Testis (tissue), 3 donors: ENCODE measurements around the gene NUP214. TPM values are rescaled to one million over a fixed set of nuclear protein-coding genes. Genes with fewer than 3 reads are reported as not detected.

Source experiments
- DNase-seq: peaks from one replicate; pipeline ENCODE4 v3.0.0-alpha.2; 2019
- H3K27ac ChIP-seq, 2 donors: fragments of 200-600 bp; sonication (generic); one replicate each; pipeline ENCODE4 v1.5.1; 2019
- H3K27me3 ChIP-seq: fragments of 200-600 bp; sonication (generic); one replicate; pipeline ENCODE4 v1.5.1; 2019
- H3K36me3 ChIP-seq: fragments of 200-600 bp; sonication (generic); one replicate; pipeline ENCODE4 v1.5.1; 2017; ENCODE audit warnings: low read depth; ENCODE audit errors: missing control alignments
- H3K4me1 ChIP-seq: fragments of 200-600 bp; sonication (generic); one replicate; pipeline ENCODE4 v1.5.1; 2019
- H3K4me3 ChIP-seq, 2 donors: fragments of 200-600 bp; sonication (generic); one replicate each; pipeline ENCODE4 v1.5.1; 2017 to 2019
- H3K9me3 ChIP-seq: fragments of 200-600 bp; sonication (generic); one replicate; pipeline ENCODE4 v1.5.1; 2017
- POLR2A ChIP-seq: fragments of 450-650 bp; IDR thresholded peaks from one replicate; pipeline ENCODE4 v1.6.1; 2017; ENCODE audit warnings: antibody characterized with exemption, mild to moderate bottlenecking, moderate library complexity
- WGBS, 2 donors: methylation state at CpG; one replicate each; pipeline ENCODE4 v1.1.5; 2018; 5-methylcytosine and 5-hydroxymethylcytosine counted together
- intact Hi-C: fragments of 100-400 bp; cut with DNase I; formaldehyde crosslinking; loops from one replicate; pipeline ENCODE4 v1.15.1; 2023; ENCODE audit warnings: low total_unique reads
- polyA plus RNA-seq: library from polyadenylated mRNA; stranded (reverse); fragments of 350-450 nt; fragmentation: Illumina TruSeq; extraction: RNeasy Lipid Tissue Mini Kit (QIAGEN cat#74804); gene quantifications from one replicate; pipeline ENCODE4 v1.2.3, GENCODE V29; 2014; ENCODE audit warnings: low read depth, low replicate concordance; ENCODE audit not compliant: insufficient read depth
- total RNA-seq, 2 donors: library from RNA; depleted of rRNA; stranded (reverse); fragments of >200 nt; gene quantifications; one replicate each; pipeline ENCODE4 v1.2.3, GENCODE V29; 2016
- TF ChIP-seq, protein P1 (sequence below), 3 experiments: fragments of 450-650 bp in 2 of 3; fragments of 200-600 bp in 1 of 3; sonication (generic) in 1 of 3; IDR thresholded peaks; one replicate each; pipeline ENCODE4 v1.5.1; 2016 to 2019; ENCODE audit warnings: antibody characterized with exemption in 3 of 3, mild to moderate bottlenecking in 2 of 3, moderate library complexity in 1 of 3

The NUP214 gene
- total and polyA plus RNA-seq, 3 donors from 2014 or later, result 190 to 250 (median 237) TPM

DNA sequence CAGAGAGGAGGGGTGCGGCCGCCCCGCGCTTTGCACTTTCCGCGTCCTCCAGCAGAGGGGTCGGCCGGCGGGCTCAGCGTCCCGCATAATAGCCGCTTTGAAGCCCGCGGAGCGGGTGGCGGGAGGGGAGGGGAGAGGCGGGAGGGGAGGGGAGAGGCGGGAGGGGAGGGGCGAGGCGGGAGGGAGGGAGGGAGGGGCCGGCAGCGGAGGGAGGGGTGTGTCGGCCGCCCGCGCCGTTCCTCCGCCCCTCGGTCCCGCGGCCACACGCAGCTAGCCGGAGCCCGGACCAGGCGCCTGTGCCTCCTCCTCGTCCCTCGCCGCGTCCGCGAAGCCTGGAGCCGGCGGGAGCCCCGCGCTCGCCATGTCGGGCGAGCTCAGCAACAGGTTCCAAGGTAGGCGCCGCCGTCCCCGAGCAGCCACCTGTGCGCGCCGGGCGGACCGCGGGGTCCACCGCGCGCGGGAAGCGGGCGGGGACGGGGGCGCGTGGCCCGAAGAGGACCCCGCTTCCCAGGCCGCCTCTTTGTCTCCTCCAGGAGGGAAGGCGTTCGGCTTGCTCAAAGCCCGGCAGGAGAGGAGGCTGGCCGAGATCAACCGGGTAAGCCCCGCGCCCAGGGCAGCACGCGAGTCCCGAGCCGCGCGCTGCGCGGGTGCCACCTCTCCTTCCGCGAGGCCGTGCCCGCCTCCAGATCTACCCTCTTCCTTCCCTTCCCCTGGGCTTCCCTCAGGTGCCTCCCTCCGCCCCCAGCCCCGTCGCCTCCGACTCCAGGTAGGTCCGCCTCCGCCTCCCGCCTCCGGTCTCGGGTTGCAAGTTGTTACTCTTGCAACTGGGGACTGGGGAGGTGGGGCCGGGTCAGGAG lies 28.9 kb upstream of the NUP214 start, which contains the start of gene AIF1L:
AIF1L (plus strand) TSS at position 263 of the 857 bp plus-strand sequence; CDS start at position 362, 99 bp downstream.
- peak; percentile 49 for DNase-seq
- Histone ChIP-seq H3K27ac (peak within 1 kb of the TSS; percentile 16 to 50), H3K27me3 (no peaks in the 10 kb centered on the region), H3K36me3 (no peaks in the 10 kb centered on the region), H3K9me3 (no peaks in the 10 kb centered on the region), H3K4me3 (peak within 1 kb of the TSS; percentile 56 to 68), H3K4me1 (peaks cover 46% of the 10 kb centered on the region)
- TF ChIP-seq, protein P1, sequence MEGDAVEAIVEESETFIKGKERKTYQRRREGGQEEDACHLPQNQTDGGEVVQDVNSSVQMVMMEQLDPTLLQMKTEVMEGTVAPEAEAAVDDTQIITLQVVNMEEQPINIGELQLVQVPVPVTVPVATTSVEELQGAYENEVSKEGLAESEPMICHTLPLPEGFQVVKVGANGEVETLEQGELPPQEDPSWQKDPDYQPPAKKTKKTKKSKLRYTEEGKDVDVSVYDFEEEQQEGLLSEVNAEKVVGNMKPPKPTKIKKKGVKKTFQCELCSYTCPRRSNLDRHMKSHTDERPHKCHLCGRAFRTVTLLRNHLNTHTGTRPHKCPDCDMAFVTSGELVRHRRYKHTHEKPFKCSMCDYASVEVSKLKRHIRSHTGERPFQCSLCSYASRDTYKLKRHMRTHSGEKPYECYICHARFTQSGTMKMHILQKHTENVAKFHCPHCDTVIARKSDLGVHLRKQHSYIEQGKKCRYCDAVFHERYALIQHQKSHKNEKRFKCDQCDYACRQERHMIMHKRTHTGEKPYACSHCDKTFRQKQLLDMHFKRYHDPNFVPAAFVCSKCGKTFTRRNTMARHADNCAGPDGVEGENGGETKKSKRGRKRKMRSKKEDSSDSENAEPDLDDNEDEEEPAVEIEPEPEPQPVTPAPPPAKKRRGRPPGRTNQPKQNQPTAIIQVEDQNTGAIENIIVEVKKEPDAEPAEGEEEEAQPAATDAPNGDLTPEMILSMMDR (IDR thresholded peaks at IDR 0.05), result no peak
- no peak for TF ChIP-seq POLR2A
- intact Hi-C loops, result no loop called here
- WGBS, 2 donors, result 0 to 1% methylated on average over 12 to 72 of the region's 99 CpGs

DNA sequence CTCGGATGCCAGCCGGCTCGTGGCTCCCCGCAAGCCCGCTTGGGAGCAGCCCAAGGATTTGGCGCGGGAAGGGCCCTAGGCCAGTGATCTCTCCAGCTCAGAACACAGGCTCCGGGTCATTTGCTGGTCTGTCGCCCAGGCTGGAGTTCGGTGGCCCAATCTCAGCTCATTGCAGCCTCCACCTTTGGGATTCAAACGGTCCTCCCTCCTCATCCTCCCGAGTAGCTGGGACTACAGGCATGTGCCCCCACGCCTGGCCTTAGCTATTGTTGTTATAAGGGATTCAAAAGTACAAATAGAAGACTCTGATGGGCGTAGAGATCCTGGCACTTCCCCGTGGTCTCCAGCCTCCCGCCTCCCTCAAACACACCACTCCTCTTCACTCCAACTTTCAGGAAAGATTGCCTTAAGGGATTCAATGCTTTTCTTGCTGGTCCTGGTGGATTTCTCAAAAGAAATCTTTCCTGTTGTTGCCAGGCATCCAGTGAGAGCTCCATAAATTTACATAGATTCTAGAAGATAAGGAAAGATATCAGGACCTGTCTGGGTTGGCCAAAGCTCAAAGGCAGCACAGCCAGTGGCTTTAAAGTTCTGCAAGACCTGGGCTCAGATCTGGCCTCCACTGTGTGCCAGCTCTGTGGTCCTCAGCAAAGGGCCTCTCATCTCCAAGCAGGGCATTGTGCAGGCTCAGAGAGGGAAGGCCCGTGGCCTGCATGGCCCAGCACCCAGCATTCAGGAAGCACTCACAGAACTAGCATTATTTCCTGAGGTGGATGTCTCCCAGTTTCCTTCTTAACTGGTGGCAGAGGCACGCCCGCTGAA lies 28.0 kb upstream of the NUP214 start:
- Histone ChIP-seq H3K27me3 (no peaks in the 10 kb centered on the region), H3K9me3 (no peaks in the 10 kb centered on the region), H3K4me1 (peaks cover 49% of the 10 kb centered on the region), H3K27ac (peak overlapping the region; percentile 16 to 50), H3K36me3 (no peaks in the 10 kb centered on the region), H3K4me3 (peak overlapping the region; percentile 56 to 68)
- DNase-seq, result no peak
- no peak for TF ChIP-seq POLR2A
- TF ChIP-seq, protein P1 (IDR thresholded peaks at IDR 0.05), result no peak
- WGBS, 2 donors, result 14 to 23% methylated on average over 6 to 19 of the region's 19 CpGs
- intact Hi-C loops, result no loop called here

DNA sequence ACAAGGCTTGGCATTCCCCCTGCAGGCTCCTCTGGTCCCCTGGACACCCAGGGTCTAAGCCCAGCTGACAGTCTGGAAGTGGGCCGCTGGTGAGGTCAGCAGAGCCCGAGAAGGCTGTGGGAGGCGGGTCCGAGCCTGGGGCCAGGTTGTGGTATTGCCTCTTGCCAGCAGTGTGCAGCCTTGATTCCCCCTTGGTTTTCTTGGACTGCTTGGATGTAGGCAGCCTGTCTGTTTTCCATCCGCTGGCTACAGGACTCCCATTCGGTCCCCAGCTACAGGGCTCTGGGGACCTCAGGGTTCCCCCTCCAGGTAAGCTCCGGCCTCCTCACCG lies 27.5 kb upstream of the NUP214 start:
- Histone ChIP-seq H3K27ac (no peak overlapping the region), H3K27me3 (no peaks in the 10 kb centered on the region), H3K9me3 (no peaks in the 10 kb centered on the region), H3K36me3 (no peaks in the 10 kb centered on the region), H3K4me3 (no peak overlapping the region), H3K4me1 (peaks cover 55% of the 10 kb centered on the region)
- peak; percentile 34 for DNase-seq
- intact Hi-C loops, result no loop called here
- WGBS, 2 donors, result 48 to 80% methylated on average over 1 to 8 of the region's 8 CpGs
- no peak for TF ChIP-seq POLR2A
- TF ChIP-seq, protein P1 (IDR thresholded peaks at IDR 0.05), result no peak

DNA sequence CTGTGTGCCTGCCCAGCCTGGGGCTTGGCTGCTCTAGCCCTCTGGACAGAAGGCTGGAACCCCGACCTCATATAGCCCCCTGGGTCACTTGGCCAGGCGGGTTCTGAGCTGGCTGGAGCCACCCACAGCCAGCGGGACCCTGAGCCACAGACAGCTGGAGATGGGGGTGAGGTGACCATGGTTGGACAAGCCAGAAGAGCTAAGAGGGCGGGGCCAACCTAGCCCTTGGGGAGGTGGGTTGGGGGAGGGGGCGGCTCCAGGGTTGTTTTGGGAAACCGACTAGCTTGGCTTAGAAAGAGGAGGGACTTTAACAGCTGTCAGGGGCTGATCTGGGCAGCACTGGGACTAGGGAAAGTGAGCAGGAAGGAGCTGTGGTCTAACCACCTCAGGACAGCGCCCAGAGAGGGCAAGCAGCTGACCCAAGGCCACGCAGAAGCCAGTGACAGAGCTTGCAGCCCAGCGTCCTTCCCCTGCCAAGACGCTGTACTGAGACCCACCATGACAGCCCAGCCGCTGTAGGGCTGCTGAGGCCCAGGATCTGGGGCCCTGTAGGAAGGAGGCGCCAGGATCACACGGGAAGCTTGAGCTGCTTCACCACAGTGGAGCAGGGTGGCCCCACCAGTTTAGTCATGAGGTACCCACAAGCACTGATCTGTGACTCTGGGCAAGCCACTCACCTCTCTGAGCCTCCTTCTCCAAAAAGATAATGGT lies 26.8 kb upstream of the NUP214 start:
- Histone ChIP-seq H3K27ac (no peak overlapping the region), H3K27me3 (no peaks in the 10 kb centered on the region), H3K9me3 (no peaks in the 10 kb centered on the region), H3K4me3 (no peak overlapping the region), H3K4me1 (peaks cover 53% of the 10 kb centered on the region), H3K36me3 (no peaks in the 10 kb centered on the region)
- DNase-seq, result no peak
- TF ChIP-seq, protein P1 (IDR thresholded peaks at IDR 0.05), result no peak
- TF ChIP-seq POLR2A, result no peak
- 56 to 69% methylated on average over 12 of the region's 13 CpGs for WGBS, 2 donors
- intact Hi-C loops, result no loop called here
